TTC549 (cell line): ENCODE data around the gene TRIM32.

Experiments used
- FAIRE-seq: peaks from 2 replicates; lab custom pipeline; 2012; peaks lifted over from hg19 to GRCh38; lab: Jason Lieb, UNC

TRIM32 gene

GRCh38 chr9:116705531-116705930 is 18.4 kb downstream of the TRIM32 start:
- no peak for FAIRE-seq

GRCh38 chr9:116706310-116707290 is 19.5 kb downstream of the TRIM32 start:
- FAIRE-seq, result no peak

GRCh38 chr9:116712781-116713180 is 25.7 kb downstream of the TRIM32 start:
- no peak for FAIRE-seq

GRCh38 chr9:116713271-116713670 is 26.2 kb downstream of the TRIM32 start:
- FAIRE-seq, result no peak

GRCh38 chr9:116715751-116716150 is 28.6 kb downstream of the TRIM32 start:
- no peak for FAIRE-seq

GRCh38 chr9:116716438-116716837 is 29.3 kb downstream of the TRIM32 start:
- no peak for FAIRE-seq

- no peak for FAIRE-seq
These were observed 30.0 kb downstream of the TRIM32 start for GRCh38 chr9:116717150-116717549.

- FAIRE-seq, result no peak
These were observed 31.0 kb downstream of the TRIM32 start for GRCh38 chr9:116718111-116718510.

- FAIRE-seq, result no peak
These were observed 33.0 kb downstream of the TRIM32 start for GRCh38 chr9:116720111-116720510.

- FAIRE-seq, result no peak
These were observed 34.3 kb downstream of the TRIM32 start for GRCh38 chr9:116721411-116721810.

- no peak for FAIRE-seq
These were observed 34.8 kb downstream of the TRIM32 start for GRCh38 chr9:116721944-116722343.

GRCh38 chr9:116724123-116724522 is 37.0 kb downstream of the TRIM32 start:
- FAIRE-seq, result no peak

GRCh38 chr9:116726602-116727001 is 39.5 kb downstream of the TRIM32 start:
- no peak for FAIRE-seq

GRCh38 chr9:116733010-116733641 is 46.0 kb downstream of the TRIM32 start:
- FAIRE-seq, result no peak

- no peak for FAIRE-seq
These were observed 49.5 kb downstream of the TRIM32 start for GRCh38 chr9:116736399-116737151.

- peak; percentile 5 for FAIRE-seq
These were observed 50.0 kb downstream of the TRIM32 start for GRCh38 chr9:116737152-116737546.

- FAIRE-seq, result no peak
These were observed 54.1 kb downstream of the TRIM32 start for GRCh38 chr9:116741086-116741740.

GRCh38 chr9:116741742-116742141 is 54.6 kb downstream of the TRIM32 start:
- no peak for FAIRE-seq

- FAIRE-seq, result no peak
These were observed 62.1 kb downstream of the TRIM32 start for GRCh38 chr9:116749176-116749575.

GRCh38 chr9:116749772-116750171 is 62.7 kb downstream of the TRIM32 start:
- FAIRE-seq, result no peak

- FAIRE-seq, result no peak
These were observed 63.4 kb downstream of the TRIM32 start for GRCh38 chr9:116750510-116750909.
